A673 (cell line): ENCODE results near the gene EEF1B2. TPM values are rescaled to one million over a fixed set of nuclear protein-coding genes. Genes with fewer than 3 reads are reported as not detected.
"Not testable (repeated sequence)": the region's sequence is repeated elsewhere in the genome, so short reads cannot be mapped to it uniquely, and the experiment has no call there.

Source experiments
- BruUV-seq: library from RNA; stranded (reverse); fragments of 400-500 nt; replicated peaks from 2 replicates; lab custom pipeline; 2021; lab: Mats Ljungman, UMichigan
- CTCF ChIA-PET: fragments of 300-600 bp; sonication (Branson Sonifier 250); formaldehyde crosslinking; loops from one replicate; lab custom pipeline; 2022; ENCODE audit warnings: antibody characterized with exemption; lab: Charles Lee
- POLR2A ChIA-PET: fragments of 300-600 bp; sonication (Branson Sonifier 250); formaldehyde crosslinking; loops from one replicate; lab custom pipeline; 2022; ENCODE audit warnings: antibody characterized with exemption; ENCODE audit not compliant: low non-redundant PET; lab: Charles Lee
- DNase-seq: peaks from one replicate; pipeline ENCODE4 v3.0.0-alpha.2; 2015; ENCODE audit warnings: low spot score
- H3K27ac ChIP-seq: fragments of 200-600 bp; sonication (generic); 2 replicates; pipeline ENCODE4 v1.5.1; 2016; ENCODE audit warnings: mixed run types, low read depth, mild to moderate bottlenecking, mixed read lengths, antibody characterized with exemption, low read length; ENCODE audit not compliant: poor library complexity, severe bottlenecking
- H3K27me3 ChIP-seq: fragments of 200-600 bp; sonication (generic); replicated peaks from 2 replicates; pipeline ENCODE4 v1.6.1; 2017; ENCODE audit warnings: mixed run types, low read depth, mild to moderate bottlenecking, mixed read lengths, antibody characterized with exemption, low read length; ENCODE audit not compliant: insufficient read depth, poor library complexity
- H3K36me3 ChIP-seq: fragments of 200-600 bp; sonication (generic); 2 replicates; pipeline ENCODE4 v1.6.1; 2016; ENCODE audit warnings: mixed run types, mild to moderate bottlenecking, mixed read lengths, antibody characterized with exemption, low read length; ENCODE audit not compliant: insufficient read depth, poor library complexity, severe bottlenecking
- H3K4me1 ChIP-seq: fragments of 200-600 bp; sonication (generic); 2 replicates; pipeline ENCODE4 v1.6.1; 2017; ENCODE audit warnings: mixed run types, mild to moderate bottlenecking, mixed read lengths, antibody characterized with exemption, low read length; ENCODE audit not compliant: insufficient read depth, poor library complexity, severe bottlenecking
- H3K4me3 ChIP-seq: fragments of 200-600 bp; sonication (generic); 2 replicates; pipeline ENCODE4 v1.5.1; 2016; ENCODE audit warnings: low read depth, mixed run types, mild to moderate bottlenecking, mixed read lengths, low read length; ENCODE audit not compliant: poor library complexity, severe bottlenecking
- H3K9me3 ChIP-seq: fragments of 200-600 bp; sonication (generic); 2 replicates; pipeline ENCODE4 v1.6.1; 2016; ENCODE audit warnings: mixed run types, low read depth, mild to moderate bottlenecking, mixed read lengths, antibody characterized with exemption, low read length; ENCODE audit not compliant: poor library complexity, severe bottlenecking
- EZH2 ChIP-seq: fragments of 200-600 bp; sonication (generic); IDR thresholded peaks from 2 replicates; pipeline ENCODE4 v1.6.1; 2017; ENCODE audit warnings: borderline replicate concordance, low read depth, mild to moderate bottlenecking, mixed read lengths, antibody characterized with exemption, low read length; ENCODE audit not compliant: poor library complexity, severe bottlenecking
- intact Hi-C: fragments of 100-400 bp; cut with micrococcal nuclease; formaldehyde crosslinking; loops from one replicate; pipeline ENCODE4 v1.10.0; 2022; ENCODE audit not compliant: unreplicated experiment
- total RNA-seq: library from RNA; stranded (reverse); gene quantifications from 2 replicates; pipeline ENCODE4 v1.2.3, GENCODE V29; 2021
- TF ChIP-seq, protein P1 (sequence below): fragments of 300-800, 200-600 bp; sonication (generic); conservative IDR thresholded peaks from 2 replicates; pipeline ENCODE4 v1.5.1; 2017; ENCODE audit warnings: low read depth, mild to moderate bottlenecking, antibody characterized with exemption, low read length, moderate library complexity, mixed read lengths

The EEF1B2 gene
- total RNA-seq, 1 experiment from 2014 or later, result 629 TPM

GRCh38 chr2:206158563-206159345, 941 bp upstream of the EEF1B2 start:
- POLR2A ChIA-PET, result no interaction called here
- TF ChIP-seq EZH2, result no peak
- TF ChIP-seq, protein P1, sequence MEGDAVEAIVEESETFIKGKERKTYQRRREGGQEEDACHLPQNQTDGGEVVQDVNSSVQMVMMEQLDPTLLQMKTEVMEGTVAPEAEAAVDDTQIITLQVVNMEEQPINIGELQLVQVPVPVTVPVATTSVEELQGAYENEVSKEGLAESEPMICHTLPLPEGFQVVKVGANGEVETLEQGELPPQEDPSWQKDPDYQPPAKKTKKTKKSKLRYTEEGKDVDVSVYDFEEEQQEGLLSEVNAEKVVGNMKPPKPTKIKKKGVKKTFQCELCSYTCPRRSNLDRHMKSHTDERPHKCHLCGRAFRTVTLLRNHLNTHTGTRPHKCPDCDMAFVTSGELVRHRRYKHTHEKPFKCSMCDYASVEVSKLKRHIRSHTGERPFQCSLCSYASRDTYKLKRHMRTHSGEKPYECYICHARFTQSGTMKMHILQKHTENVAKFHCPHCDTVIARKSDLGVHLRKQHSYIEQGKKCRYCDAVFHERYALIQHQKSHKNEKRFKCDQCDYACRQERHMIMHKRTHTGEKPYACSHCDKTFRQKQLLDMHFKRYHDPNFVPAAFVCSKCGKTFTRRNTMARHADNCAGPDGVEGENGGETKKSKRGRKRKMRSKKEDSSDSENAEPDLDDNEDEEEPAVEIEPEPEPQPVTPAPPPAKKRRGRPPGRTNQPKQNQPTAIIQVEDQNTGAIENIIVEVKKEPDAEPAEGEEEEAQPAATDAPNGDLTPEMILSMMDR, result no peak
- Histone ChIP-seq H3K36me3 (peaks cover 43% of the 10 kb centered on the region), H3K4me3 (peak overlapping the region; percentile 89), H3K9me3 (no peaks in the 10 kb centered on the region), H3K27me3 (no peaks in the 10 kb centered on the region), H3K27ac (peak overlapping the region; percentile 90), H3K4me1 (peaks cover 19% of the 10 kb centered on the region)
- intact Hi-C loops, result loop anchor here (2.0 to 10.0 kb wide), 2 partner anchors 74 to 154 kb away; no protein-coding TSS in a partner anchor
- CTCF ChIA-PET, result no interaction called here
- BruUV-seq, result TSS peak; percentile 76
- no peak for DNase-seq

DNA sequence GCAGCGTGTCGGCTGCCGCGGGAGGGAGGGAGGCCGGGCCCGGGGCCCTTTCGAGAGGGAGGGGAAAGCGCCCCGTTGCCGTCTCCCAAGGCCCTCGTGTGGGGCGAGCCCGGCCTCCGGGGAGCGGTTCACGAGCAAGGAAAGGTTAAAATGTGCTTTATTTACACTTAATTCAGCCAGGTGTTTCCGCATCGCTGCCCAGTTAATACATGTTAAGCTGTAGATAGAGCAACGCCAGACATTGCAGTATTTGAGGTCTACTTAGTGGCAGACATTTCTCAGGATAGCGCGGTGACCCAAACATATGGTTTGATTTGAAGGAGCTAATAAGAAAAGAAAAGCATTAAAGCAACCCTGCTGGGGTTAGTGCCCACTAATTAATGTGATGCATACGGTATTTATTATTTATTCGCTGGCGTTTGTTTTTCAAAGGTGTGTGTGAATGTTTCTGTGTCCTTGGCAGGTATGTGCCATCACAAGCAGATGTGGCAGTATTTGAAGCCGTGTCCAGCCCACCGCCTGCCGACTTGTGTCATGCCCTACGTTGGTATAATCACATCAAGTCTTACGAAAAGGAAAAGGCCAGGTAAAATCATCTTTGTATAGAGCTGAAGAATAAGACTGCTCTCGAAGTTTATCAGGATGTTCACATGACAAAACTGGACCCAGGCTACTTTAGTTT, 571 bp downstream of the EEF1B2 start:
- Histone ChIP-seq H3K36me3 (peaks cover 50% of the 10 kb centered on the region), H3K27me3 (no peaks in the 10 kb centered on the region), H3K27ac (peak overlapping the region; percentile 90), H3K4me1 (peaks cover 14% of the 10 kb centered on the region), H3K9me3 (no peaks in the 10 kb centered on the region), H3K4me3 (peak overlapping the region; percentile 89)
- ChIA-PET CTCF (no interaction called here), POLR2A (no interaction called here)
- TSS peak; percentile 70 for BruUV-seq
- TF ChIP-seq EZH2, result no peak
- TF ChIP-seq, protein P1, result no peak
- intact Hi-C loops, result loop anchor here (5.0 to 10.0 kb wide), 3 partner anchors 105 to 397 kb away; partner anchors contain the start of gene ADAM23
- DNase-seq, result peak; percentile 65

GRCh38 chr2:206160807-206161179, 1.1 kb downstream of the EEF1B2 start:
- no peaks in the 10 kb centered on the region for H3K27me3 ChIP-seq
- TF ChIP-seq, protein P1, result no peak
- no peak for TF ChIP-seq EZH2
- CTCF ChIA-PET, result no interaction called here
- intact Hi-C loops, result loop anchor here (5.0 to 10.0 kb wide), 3 partner anchors 104 to 397 kb away; partner anchors contain the start of gene ADAM23
- no TSS peak for BruUV-seq
- H3K4me3 ChIP-seq, result peak overlapping the region; percentile 89
- no peaks in the 10 kb centered on the region for H3K9me3 ChIP-seq
- DNase-seq, result no peak
- POLR2A ChIA-PET, result no interaction called here
- H3K36me3 ChIP-seq, result peaks cover 50% of the 10 kb centered on the region
- H3K27ac ChIP-seq, result peak overlapping the region; percentile 90
- peaks cover 14% of the 10 kb centered on the region for H3K4me1 ChIP-seq

DNA sequence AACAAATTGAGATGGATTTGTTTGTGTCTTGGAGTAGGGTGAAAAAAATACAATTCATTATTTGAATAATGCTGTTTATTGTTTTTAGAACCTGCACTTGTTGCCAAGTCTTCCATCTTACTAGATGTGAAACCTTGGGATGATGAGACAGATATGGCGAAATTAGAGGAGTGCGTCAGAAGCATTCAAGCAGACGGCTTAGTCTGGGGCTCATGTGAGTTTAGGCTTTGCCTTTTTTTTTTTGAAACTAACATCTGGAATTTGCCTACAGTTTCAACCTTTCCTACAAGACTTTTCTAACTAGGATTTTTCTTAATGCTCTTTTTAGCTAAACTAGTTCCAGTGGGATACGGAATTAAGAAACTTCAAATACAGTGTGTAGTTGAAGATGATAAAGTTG, 2.7 kb downstream of the EEF1B2 start:
- peaks cover 14% of the 10 kb centered on the region for H3K4me1 ChIP-seq
- CTCF ChIA-PET, H3K27ac ChIP-seq, H3K9me3 ChIP-seq, H3K4me3 ChIP-seq, H3K27me3 ChIP-seq, DNase-seq, BruUV-seq: not testable (repeated sequence)
- intact Hi-C loops, result loop anchor here (5.0 to 10.0 kb wide), 3 partner anchors 102 to 395 kb away; partner anchors contain the start of gene ADAM23
- peaks cover 42% of the 10 kb centered on the region for H3K36me3 ChIP-seq
- POLR2A ChIA-PET, result interaction anchor here (0.7 kb wide), 1 partner anchor 76 kb away, joined by 10 read pairs; the partner anchor contains the start of gene INO80D
